ENCODE data around the gene TBCD. TPM values are rescaled to one million over a fixed set of nuclear protein-coding genes. Genes with fewer than 3 reads are reported as not detected.

The TBCD gene
- total RNA-seq, 3 donors from 2014 or later, result 41.3 to 76.0 (median 55.4) TPM

DNA sequence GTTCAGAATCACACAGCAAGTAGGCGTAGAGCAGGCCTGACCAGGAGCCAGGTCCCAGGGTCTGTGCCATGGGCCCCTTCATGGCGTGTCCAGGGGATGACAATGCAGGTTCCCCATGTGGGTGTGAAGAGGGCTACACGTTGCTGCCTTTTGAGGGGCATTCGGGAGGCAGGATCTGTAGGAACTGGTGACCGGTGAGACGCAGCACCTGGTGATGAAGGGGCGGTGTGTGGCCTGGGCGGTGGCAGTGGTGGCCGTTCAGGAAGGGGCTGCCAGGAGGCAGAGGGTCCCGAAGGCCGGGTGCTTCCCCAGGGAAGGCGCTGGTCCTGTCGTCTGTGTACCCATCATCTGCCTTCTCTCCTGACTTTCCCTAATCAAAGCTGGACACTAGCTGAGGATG is 53.4 kb downstream of the TBCD start:
- ATAC-seq (no peak), DNase-seq (peak in 2 of 3 donors; percentile 6 to 39)
- Histone ChIP-seq H3K36me3 (ENCODE audit: low read depth) (no peaks in the 10 kb centered on the region), H3K9me3 (no peaks in the 10 kb centered on the region), H3K4me3 (no peak overlapping the region), H3K4me1 (ENCODE audit: low read depth) (no peaks in the 10 kb centered on the region)
- TF ChIP-seq, protein P1, sequence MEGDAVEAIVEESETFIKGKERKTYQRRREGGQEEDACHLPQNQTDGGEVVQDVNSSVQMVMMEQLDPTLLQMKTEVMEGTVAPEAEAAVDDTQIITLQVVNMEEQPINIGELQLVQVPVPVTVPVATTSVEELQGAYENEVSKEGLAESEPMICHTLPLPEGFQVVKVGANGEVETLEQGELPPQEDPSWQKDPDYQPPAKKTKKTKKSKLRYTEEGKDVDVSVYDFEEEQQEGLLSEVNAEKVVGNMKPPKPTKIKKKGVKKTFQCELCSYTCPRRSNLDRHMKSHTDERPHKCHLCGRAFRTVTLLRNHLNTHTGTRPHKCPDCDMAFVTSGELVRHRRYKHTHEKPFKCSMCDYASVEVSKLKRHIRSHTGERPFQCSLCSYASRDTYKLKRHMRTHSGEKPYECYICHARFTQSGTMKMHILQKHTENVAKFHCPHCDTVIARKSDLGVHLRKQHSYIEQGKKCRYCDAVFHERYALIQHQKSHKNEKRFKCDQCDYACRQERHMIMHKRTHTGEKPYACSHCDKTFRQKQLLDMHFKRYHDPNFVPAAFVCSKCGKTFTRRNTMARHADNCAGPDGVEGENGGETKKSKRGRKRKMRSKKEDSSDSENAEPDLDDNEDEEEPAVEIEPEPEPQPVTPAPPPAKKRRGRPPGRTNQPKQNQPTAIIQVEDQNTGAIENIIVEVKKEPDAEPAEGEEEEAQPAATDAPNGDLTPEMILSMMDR (IDR thresholded peaks at IDR 0.05), result no peak
- intact Hi-C loops (cut with DNase I, micrococcal nuclease), result no loop called here

DNA sequence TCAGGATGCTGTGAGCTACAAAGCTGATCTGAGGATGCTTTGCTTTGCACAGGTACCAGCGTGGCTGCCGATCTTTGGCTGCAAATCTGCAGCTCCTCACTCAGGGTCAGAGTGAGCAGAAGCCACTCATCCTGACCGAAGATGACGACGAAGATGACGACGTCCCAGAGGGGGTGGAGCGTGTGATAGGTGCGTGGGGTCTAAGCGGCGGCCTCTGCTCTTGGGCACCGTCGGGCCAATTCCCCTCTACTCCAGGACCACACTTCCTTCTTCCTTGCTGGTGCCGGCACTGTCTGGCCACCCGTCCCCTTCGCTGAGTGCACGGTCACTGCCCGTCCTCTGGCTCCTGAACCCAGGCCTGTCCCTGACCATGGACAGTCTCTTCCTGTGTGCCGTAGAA is 54.0 kb downstream of the TBCD start:
- TF ChIP-seq, protein P1 (IDR thresholded peaks at IDR 0.05), result no peak
- no peak overlapping the region for H3K4me3 ChIP-seq

DNA sequence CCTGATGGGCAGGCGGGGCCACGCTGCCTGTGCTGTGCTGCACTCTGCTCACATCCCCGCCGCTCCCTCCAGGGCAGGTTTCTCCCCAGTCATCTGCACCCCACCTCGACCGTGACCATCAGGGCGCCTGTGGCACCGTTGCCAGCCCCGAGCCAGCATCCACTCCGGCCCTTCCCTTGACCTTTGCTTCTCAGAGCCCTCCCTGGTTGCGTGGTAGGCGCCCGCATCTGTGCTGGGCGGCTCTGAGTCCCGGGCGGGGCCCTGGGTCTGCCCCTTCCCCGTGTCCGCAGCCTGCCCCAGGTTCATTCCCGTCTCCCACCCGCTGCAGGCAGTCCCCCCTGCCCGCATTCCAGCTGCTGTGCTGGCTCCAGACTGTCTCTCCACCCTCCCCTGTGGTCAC is 54.8 kb downstream of the TBCD start:
- Histone ChIP-seq H3K36me3 (ENCODE audit: low read depth) (no peaks in the 10 kb centered on the region), H3K9me3 (no peaks in the 10 kb centered on the region), H3K4me1 (ENCODE audit: low read depth) (no peaks in the 10 kb centered on the region), H3K4me3 (no peak overlapping the region)
- ATAC-seq (no peak), DNase-seq (peak in 2 of 3 donors; percentile 17 to 34)
- intact Hi-C loops (cut with DNase I, micrococcal nuclease), result no loop called here
- TF ChIP-seq, protein P1 (IDR thresholded peaks at IDR 0.05), result no peak

More for the DNA sequence above, 54.0 kb downstream of the TBCD start:
- DNase-seq, result peak in 2 of 3 donors; percentile 8 to 29
- ATAC-seq, result no peak
- no peaks in the 10 kb centered on the region for H3K4me1 ChIP-seq (ENCODE audit: low read depth)
- no peaks in the 10 kb centered on the region for H3K36me3 ChIP-seq (ENCODE audit: low read depth)
- intact Hi-C loops (cut with DNase I, micrococcal nuclease), result no loop called here
- H3K9me3 ChIP-seq, result no peaks in the 10 kb centered on the region

DNA sequence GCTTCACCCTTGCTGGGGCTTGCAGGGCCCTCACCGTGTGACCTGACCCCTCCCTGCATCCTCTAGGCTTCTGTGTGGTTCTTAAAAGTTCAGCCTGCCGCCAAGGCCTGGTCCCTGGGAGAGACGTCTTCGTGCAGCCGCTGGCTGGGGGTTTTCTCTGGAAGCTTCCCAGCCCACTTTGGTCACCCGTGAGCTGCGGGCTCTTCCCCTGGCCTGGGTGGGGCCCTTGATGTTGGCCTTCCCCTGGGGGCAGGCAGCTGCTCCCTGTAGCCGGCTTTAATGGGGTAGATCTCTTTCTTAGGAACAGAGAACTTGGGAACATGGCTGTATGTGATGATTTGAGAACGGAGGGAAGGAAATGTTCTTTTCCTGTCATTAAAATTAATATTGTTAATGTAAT is 55.2 kb downstream of the TBCD start:
- intact Hi-C loops (cut with DNase I, micrococcal nuclease), result no loop called here
- Histone ChIP-seq H3K36me3 (ENCODE audit: low read depth) (no peaks in the 10 kb centered on the region), H3K4me3 (no peak overlapping the region)

DNA sequence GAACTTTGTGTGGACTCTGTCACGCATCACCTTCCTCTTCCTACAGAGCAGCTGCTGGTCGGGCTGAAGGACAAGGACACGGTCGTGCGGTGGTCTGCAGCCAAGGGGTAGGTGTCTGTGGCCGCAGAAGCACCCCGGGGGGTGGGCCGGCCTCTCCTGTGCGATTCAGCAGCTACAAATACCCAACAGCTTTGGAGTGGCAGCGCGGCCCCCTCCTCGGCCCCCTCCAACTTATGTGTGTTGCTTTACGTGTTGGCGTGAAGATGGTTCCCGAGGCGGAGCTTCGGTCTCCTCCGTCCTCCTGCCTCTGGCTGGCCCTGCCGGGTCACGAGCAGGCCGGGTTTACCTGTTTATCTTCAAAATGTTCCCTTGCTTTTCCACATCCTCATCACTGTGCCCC is 55.7 kb downstream of the TBCD start:
- Histone ChIP-seq H3K36me3 (ENCODE audit: low read depth) (no peaks in the 10 kb centered on the region), H3K4me1 (ENCODE audit: low read depth) (no peaks in the 10 kb centered on the region), H3K9me3 (no peaks in the 10 kb centered on the region), H3K4me3 (no peak overlapping the region)
- TF ChIP-seq, protein P1 (IDR thresholded peaks at IDR 0.05), result no peak
- ATAC-seq (no peak), DNase-seq (peak in 1 of 3 donors; percentile 25)
- intact Hi-C loops (cut with DNase I, micrococcal nuclease), result no loop called here

More for the DNA sequence above, 55.2 kb downstream of the TBCD start:
- no peaks in the 10 kb centered on the region for H3K9me3 ChIP-seq
- no peak for ATAC-seq
- TF ChIP-seq, protein P1 (IDR thresholded peaks at IDR 0.05), result no peak
- H3K4me1 ChIP-seq (ENCODE audit: low read depth), result no peaks in the 10 kb centered on the region
- DNase-seq, result no peak

DNA sequence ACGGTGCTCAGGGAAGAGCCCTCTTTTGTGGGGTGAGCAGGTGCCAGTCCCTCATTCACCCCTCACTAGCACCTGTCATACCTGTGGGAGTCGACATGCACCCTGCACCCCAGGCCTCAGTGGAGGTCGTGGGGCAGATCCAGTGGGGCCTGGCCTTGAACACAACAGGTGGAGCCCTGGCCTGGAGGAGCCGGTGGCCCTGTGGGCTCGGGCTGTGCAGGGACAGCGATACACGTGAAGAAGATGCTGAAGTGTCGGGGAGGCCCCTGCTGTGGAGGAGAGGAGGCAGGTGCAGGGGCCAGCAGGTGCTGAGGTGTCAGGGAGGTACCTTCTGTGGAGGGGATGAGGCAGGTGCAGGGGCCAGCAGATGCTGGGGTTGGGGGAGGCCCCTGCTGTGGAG is 56.1 kb downstream of the TBCD start:
- TF ChIP-seq, protein P1 (IDR thresholded peaks at IDR 0.05), result no peak
- no peaks in the 10 kb centered on the region for H3K9me3 ChIP-seq

More for the DNA sequence above, 56.1 kb downstream of the TBCD start:
- intact Hi-C loops (cut with DNase I, micrococcal nuclease), result no loop called here
- no peaks in the 10 kb centered on the region for H3K36me3 ChIP-seq (ENCODE audit: low read depth)
- no peaks in the 10 kb centered on the region for H3K4me1 ChIP-seq (ENCODE audit: low read depth)
- DNase-seq, result peak in 1 of 3 donors; percentile 31
- no peak for ATAC-seq
- H3K4me3 ChIP-seq, result no peak overlapping the region

All from mucosa of descending colon (tissue), 3 donors.